SK-N-SH treated with all-trans-retinoic acid at 6 μM for 48 hours (cell line): ENCODE data around the gene ACTBL2.

ENCODE experiments used
- ATAC-seq: fragments of 200-7000 bp; cut with Tn5 transposase; 3 replicates; pipeline ENCODE4 v1.9.1; 2020; ENCODE audit warnings: mild to moderate bottlenecking, moderate library complexity
- ARNTL ChIP-seq: fragments of 450-650 bp; formaldehyde crosslinking; IDR thresholded peaks from 2 replicates; pipeline ENCODE4 v1.5.0; 2020; ENCODE audit warnings: low read depth, mild to moderate bottlenecking, moderate library complexity, borderline replicate concordance
- BACH2 ChIP-seq: fragments of 250-450 bp; sonication (Bioruptor Pico); IDR thresholded peaks from 2 replicates; pipeline ENCODE4 v1.9.0; 2021; ENCODE audit warnings: mild to moderate bottlenecking, borderline replicate concordance
- CREB5 ChIP-seq: fragments of 250-450 bp; sonication (Bioruptor Pico); IDR thresholded peaks from 2 replicates; pipeline ENCODE4 v1.5.1; 2020; ENCODE audit warnings: low read depth, mild to moderate bottlenecking, moderate library complexity
- CSDC2 ChIP-seq: fragments of 250-450 bp; sonication (Bioruptor Pico); IDR thresholded peaks from 2 replicates; pipeline ENCODE4 v1.5.0; 2020; ENCODE audit warnings: mild to moderate bottlenecking, moderate library complexity
- CSRNP3 ChIP-seq: fragments of 250-450 bp; sonication (Bioruptor Pico); IDR thresholded peaks from 2 replicates; pipeline ENCODE4 v1.5.1; 2021; ENCODE audit warnings: mild to moderate bottlenecking, moderate library complexity
- ESRRG ChIP-seq: fragments of 250-450 bp; sonication (Bioruptor Pico); IDR thresholded peaks from 2 replicates; pipeline ENCODE4 v1.6.1; 2021; ENCODE audit warnings: mild to moderate bottlenecking
- GLIS3 ChIP-seq: fragments of 250-450 bp; sonication (Bioruptor Pico); IDR thresholded peaks from 2 replicates; pipeline ENCODE4 v1.5.0; 2020; ENCODE audit warnings: mild to moderate bottlenecking, moderate library complexity
- ISL1 ChIP-seq: fragments of 250-450 bp; sonication (Bioruptor Pico); IDR thresholded peaks from 2 replicates; pipeline ENCODE4 v2.1.2; 2022; ENCODE audit warnings: mild to moderate bottlenecking, moderate library complexity
- OSR1 ChIP-seq: fragments of 250-450 bp; sonication (Bioruptor Pico); IDR thresholded peaks from 2 replicates; pipeline ENCODE4 v1.8.0; 2022; ENCODE audit warnings: moderate library complexity, mild to moderate bottlenecking, inconsistent platforms
- PATZ1 ChIP-seq: fragments of 250-450 bp; sonication (Bioruptor Pico); IDR thresholded peaks from 2 replicates; pipeline ENCODE4 v1.8.0; 2020; ENCODE audit warnings: mild to moderate bottlenecking, moderate library complexity, borderline replicate concordance
- POU6F1 ChIP-seq: fragments of 250-450 bp; sonication (Bioruptor Pico); IDR thresholded peaks from 2 replicates; pipeline ENCODE4 v1.8.0; 2021; ENCODE audit warnings: low read depth, mild to moderate bottlenecking, moderate library complexity, borderline replicate concordance
- PPARA ChIP-seq: fragments of 250-450 bp; sonication (Bioruptor Pico); IDR thresholded peaks from 2 replicates; pipeline ENCODE4 v1.5.0; 2020; ENCODE audit warnings: mild to moderate bottlenecking, borderline replicate concordance
- RARB ChIP-seq: fragments of 250-450 bp; sonication (Bioruptor Pico); IDR thresholded peaks from 2 replicates; pipeline ENCODE4 v1.8.0; 2021; ENCODE audit warnings: mild to moderate bottlenecking, moderate library complexity
- SNAI2 ChIP-seq: fragments of 250-450 bp; sonication (Bioruptor Pico); IDR thresholded peaks from 2 replicates; pipeline ENCODE4 v1.5.0; 2020; ENCODE audit warnings: mild to moderate bottlenecking, moderate library complexity
- TCF4 ChIP-seq: fragments of 250-450 bp; sonication (Bioruptor Pico); IDR thresholded peaks from 2 replicates; pipeline ENCODE4 v1.8.0; 2021; ENCODE audit warnings: mild to moderate bottlenecking, moderate library complexity, borderline replicate concordance
- TOX ChIP-seq: fragments of 250-450 bp; sonication (Bioruptor Pico); IDR thresholded peaks from 2 replicates; pipeline ENCODE4 v1.8.0; 2021; ENCODE audit warnings: mild to moderate bottlenecking, moderate library complexity, borderline replicate concordance
- TSHZ2 ChIP-seq: fragments of 250-450 bp; sonication (Bioruptor Pico); IDR thresholded peaks from 2 replicates; pipeline ENCODE4 v1.5.0; 2020; ENCODE audit warnings: mild to moderate bottlenecking, moderate library complexity
- ZC3H10 ChIP-seq: fragments of 250-450 bp; sonication (Bioruptor Pico); IDR thresholded peaks from 2 replicates; pipeline ENCODE4 v1.5.1; 2021; ENCODE audit warnings: mild to moderate bottlenecking, moderate library complexity
- ZFP3 ChIP-seq: fragments of 250-450 bp; sonication (Bioruptor Pico); IDR thresholded peaks from 2 replicates; pipeline ENCODE4 v1.5.0; 2020; ENCODE audit warnings: mild to moderate bottlenecking, moderate library complexity
- ZFP30 ChIP-seq: fragments of 450-650 bp; formaldehyde crosslinking; IDR thresholded peaks from 2 replicates; pipeline ENCODE4 v1.5.0; 2022; ENCODE audit warnings: mild to moderate bottlenecking, moderate library complexity
- ZNF565 ChIP-seq: fragments of 450-650 bp; formaldehyde crosslinking; conservative IDR thresholded peaks from 2 replicates; pipeline ENCODE4 v1.5.0; 2020; ENCODE audit warnings: low read depth, mild to moderate bottlenecking, moderate library complexity
- ZNF70 ChIP-seq: fragments of 450-650 bp; formaldehyde crosslinking; IDR thresholded peaks from 2 replicates; pipeline ENCODE4 v1.5.0; 2020; ENCODE audit warnings: mild to moderate bottlenecking, moderate library complexity
- ZNF8 ChIP-seq: fragments of 450-650 bp; formaldehyde crosslinking; IDR thresholded peaks from 2 replicates; pipeline ENCODE4 v1.5.0; 2020; ENCODE audit warnings: mild to moderate bottlenecking, moderate library complexity

The ACTBL2 gene

GRCh38 chr5:57482671-57483106 lies at the start of gene ACTBL2:
Gene ACTBL2, minus strand, starts transcription at chr5:57482811. Its CDS starts 104 bp downstream, at chr5:57482707.
- peak; percentile 34; the same call in 1 of the 3 replicates for ATAC-seq
- TF ChIP-seq ZNF565 (CRISPR knock-in tag) (no peak), CSDC2 (CRISPR knock-in tag) (no peak), TCF4 (CRISPR knock-in tag) (no peak), GLIS3 (no peak), OSR1 (no peak), CSRNP3 (CRISPR knock-in tag) (no peak), ZFP30 (CRISPR knock-in tag) (no peak), POU6F1 (CRISPR knock-in tag) (no peak), TSHZ2 (no peak), PATZ1 (CRISPR knock-in tag) (no peak), ZNF8 (CRISPR knock-in tag) (no peak), SNAI2 (CRISPR knock-in tag) (no peak), ZC3H10 (CRISPR knock-in tag) (no peak)

- no peak for ATAC-seq
- no peak for TF ChIP-seq RARB (CRISPR knock-in tag)
- no peak for TF ChIP-seq ESRRG (CRISPR knock-in tag)
- no peak for TF ChIP-seq POU6F1 (CRISPR knock-in tag)
- no peak for TF ChIP-seq PATZ1 (CRISPR knock-in tag)
- no peak for TF ChIP-seq ZNF8 (CRISPR knock-in tag)
- no peak for TF ChIP-seq CSDC2 (CRISPR knock-in tag)
- no peak for TF ChIP-seq ZC3H10 (CRISPR knock-in tag)
- no peak for TF ChIP-seq ZNF70 (CRISPR knock-in tag)
- TF ChIP-seq BACH2 = no peak
- no peak for TF ChIP-seq TOX (CRISPR knock-in tag)
- no peak for TF ChIP-seq CREB5
- no peak for TF ChIP-seq ZFP3
- no peak for TF ChIP-seq PPARA (CRISPR knock-in tag)
- TF ChIP-seq CSRNP3 (CRISPR knock-in tag) = no peak
- TF ChIP-seq ZFP30 (CRISPR knock-in tag) = no peak
- no peak for TF ChIP-seq TCF4 (CRISPR knock-in tag)
- TF ChIP-seq ISL1 = no peak
- no peak for TF ChIP-seq ARNTL (CRISPR knock-in tag)
- no peak for TF ChIP-seq OSR1
- no peak for TF ChIP-seq ZNF565 (CRISPR knock-in tag)
These were observed 48.7 kb upstream of the ACTBL2 start for GRCh38 chr5:57531333-57531732.
